Endothelial cell of umbilical vein (primary cell): ENCODE measurements around the gene BRI3. TPM values are rescaled to one million over a fixed set of nuclear protein-coding genes. Genes with fewer than 3 reads are reported as not detected.
"Not testable (repeated sequence)": the region's sequence is repeated elsewhere in the genome, so short reads cannot be mapped to it uniquely, and the experiment has no call there.

ENCODE experiments used
- BruUV-seq: library from RNA; stranded (reverse); fragments of 400-500 nt; replicated peaks from 2 replicates; lab custom pipeline; 2021; lab: Mats Ljungman, UMichigan
- CTCF ChIA-PET: fragments of 300-600, 350-600 bp; sonication (Branson Sonifier 250); formaldehyde crosslinking; loops from one replicate; lab custom pipeline; 2021; ENCODE audit warnings: antibody characterized with exemption, inconsistent platforms; lab: Charles Lee
- POLR2A ChIA-PET: fragments of 300-600, 350-600 bp; sonication (Branson Sonifier 250); formaldehyde crosslinking; loops from one replicate; lab custom pipeline; 2021; ENCODE audit warnings: antibody characterized with exemption, inconsistent platforms; lab: Charles Lee
- DNase-seq: peaks from one replicate; pipeline ENCODE4 v3.0.0-alpha.2; 2011; ENCODE audit warnings: low read depth, low spot score
- FAIRE-seq: peaks from 2 replicates; lab custom pipeline; 2011; peaks lifted over from hg19 to GRCh38; lab: Jason Lieb, UNC
- H2AFZ ChIP-seq: 2 replicates; pipeline ENCODE4 v1.6.0; 2012; ENCODE audit warnings: low read depth, low read length, control low read depth, inconsistent platforms
- H3K27ac ChIP-seq: 2 replicates; pipeline ENCODE4 v1.5.1; 2011; ENCODE audit warnings: low read depth, mild to moderate bottlenecking, control low read depth, low read length, moderate library complexity; ENCODE audit not compliant: insufficient read depth
- H3K27me3 ChIP-seq, 2 experiments: 2 replicates each; pipeline versions ENCODE4 v1.6.0 to v1.6.1; 2011; ENCODE audit warnings: low read length in 2 of 2, mixed read lengths in 1 of 2; ENCODE audit not compliant: control insufficient read depth in 2 of 2, insufficient read depth in 2 of 2
- H3K36me3 ChIP-seq, 2 experiments: 2 replicates in 1 of 2; 3 replicates in 1 of 2; pipeline ENCODE4 v1.5.1; 2011; ENCODE audit warnings: low read length in 2 of 2, mild to moderate bottlenecking in 1 of 2, moderate library complexity in 1 of 2; ENCODE audit not compliant: control insufficient read depth in 2 of 2, insufficient read depth in 2 of 2; ENCODE audit errors: extremely low read depth in 1 of 2
- H3K4me1 ChIP-seq: 3 replicates; pipeline ENCODE4 v1.5.1; 2011; ENCODE audit warnings: mild to moderate bottlenecking, low read length; ENCODE audit not compliant: control insufficient read depth, insufficient read depth; ENCODE audit errors: extremely low read depth
- H3K4me2 ChIP-seq: 2 replicates; pipeline ENCODE4 v1.6.1; 2011; ENCODE audit warnings: low read length, control low read depth, mixed read lengths; ENCODE audit not compliant: insufficient read depth
- H3K4me3 ChIP-seq, 3 experiments: fragments of 200-600 bp in 1 of 3; sonication (generic), shearing (Covaris generic) in 1 of 3; replicated peaks in 1 of 3; 2 replicates each; pipeline ENCODE4 v1.5.1; 2011 to 2016; ENCODE audit warnings: control low read depth in 3 of 3, low read length in 3 of 3, mild to moderate bottlenecking in 2 of 3, inconsistent platforms in 1 of 3, low read depth in 1 of 3, moderate library complexity in 1 of 3; ENCODE audit not compliant: insufficient read depth in 1 of 3
- H3K79me2 ChIP-seq: 2 replicates; pipeline ENCODE4 v1.6.0; 2012; ENCODE audit warnings: low read length, inconsistent platforms; ENCODE audit not compliant: control insufficient read depth, insufficient read depth
- H3K9ac ChIP-seq: replicated peaks from 2 replicates; pipeline ENCODE3; 2011; ENCODE audit warnings: low read length, control low read depth; ENCODE audit not compliant: insufficient read depth; ENCODE audit errors: extremely low read depth
- H3K9me1 ChIP-seq: replicated peaks from 3 replicates; pipeline ENCODE4 v1.6.0; 2011; ENCODE audit warnings: mild to moderate bottlenecking, low read length; ENCODE audit not compliant: control insufficient read depth, insufficient read depth; ENCODE audit errors: extremely low read depth
- H3K9me3 ChIP-seq: replicated peaks from 2 replicates; pipeline ENCODE4 v1.5.1; 2012; ENCODE audit warnings: low read length, inconsistent platforms; ENCODE audit not compliant: control insufficient read depth, insufficient read depth
- H4K20me1 ChIP-seq: replicated peaks from 2 replicates; pipeline ENCODE3; 2011; ENCODE audit warnings: mild to moderate bottlenecking, low read length; ENCODE audit not compliant: control insufficient read depth, insufficient read depth; ENCODE audit errors: extremely low read depth
- CTCF ChIP-seq, 2 donors: IDR thresholded peaks; 1 replicate in 1 of 2; 2 replicates in 1 of 2; pipeline ENCODE4 v1.5.1; 2011; ENCODE audit warnings: low read length in 2 of 2, mild to moderate bottlenecking in 2 of 2, moderate library complexity in 2 of 2, control low read depth in 1 of 2, inconsistent platforms in 1 of 2, low read depth in 1 of 2; ENCODE audit not compliant: insufficient read depth in 1 of 2; ENCODE audit errors: extremely low read depth in 1 of 2
- EZH2 ChIP-seq: IDR thresholded peaks from 2 replicates; pipeline ENCODE4 v1.6.1; 2012; ENCODE audit warnings: borderline replicate concordance, low read depth, mild to moderate bottlenecking, moderate library complexity, low read length, inconsistent platforms; ENCODE audit not compliant: severe bottlenecking
- FOS ChIP-seq: IDR thresholded peaks from 2 replicates; pipeline ENCODE4 v1.6.1; 2011; ENCODE audit warnings: mild to moderate bottlenecking, low read length, moderate library complexity, borderline replicate concordance; ENCODE audit not compliant: insufficient read depth
- GATA2 ChIP-seq: IDR thresholded peaks from 2 replicates; pipeline ENCODE4 v1.7.0; 2011; ENCODE audit warnings: low read depth, mild to moderate bottlenecking, moderate library complexity, mixed read lengths, low read length; ENCODE audit not compliant: insufficient read length, insufficient read depth
- JUN ChIP-seq: IDR thresholded peaks from 2 replicates; pipeline ENCODE4 v1.6.1; 2011; ENCODE audit warnings: borderline replicate concordance, low read depth; ENCODE audit not compliant: insufficient read length, insufficient read depth
- MAX ChIP-seq: IDR thresholded peaks from 2 replicates; pipeline ENCODE4 v1.6.1; 2011; ENCODE audit not compliant: insufficient read depth, insufficient read length
- POLR2A ChIP-seq: IDR thresholded peaks from 2 replicates; pipeline ENCODE4 v1.6.1; 2012; ENCODE audit warnings: low read depth, mild to moderate bottlenecking, control low read depth, low read length
- POLR2AphosphoS5 ChIP-seq: IDR thresholded peaks from 2 replicates; pipeline ENCODE4 v1.6.1; 2012; ENCODE audit warnings: low read depth, mild to moderate bottlenecking, control low read depth, low read length, moderate library complexity; ENCODE audit not compliant: insufficient read depth
- dilution Hi-C: fragments of 300-500 bp; cut with MboI; formaldehyde crosslinking; loops from one replicate; pipeline ENCODE4 v1.15.0; 2019; ENCODE audit warnings: low sequenced_read_pairs; ENCODE audit not compliant: extremely low pct_ligation_motif_present
- intact Hi-C: fragments of 100-400 bp; cut with micrococcal nuclease; formaldehyde crosslinking; loops from one replicate; pipeline ENCODE4 v1.10.0; 2022
- polyA plus RNA-seq, 4 experiments: library from polyadenylated mRNA; depleted of rRNA in 3 of 4; stranded (reverse) in 3 of 4; unstranded in 1 of 4; fragments of >200 nt; gene quantifications; 2 replicates each; pipeline versions ENCODE4 v1.2.1 to v1.2.3, GENCODE V29; 2011 to 2012; ENCODE audit warnings: missing spikeins in 1 of 4
- total RNA-seq: library from RNA; stranded (reverse); gene quantifications from 2 replicates; pipeline ENCODE4 v1.2.3, GENCODE V29; 2021

Gene BRI3
- total and polyA plus RNA-seq, 2 donors (not counting 3 experiments of a cell fraction or from before 2014, with no cell fraction given) = 214 to 317 TPM

- CTCF ChIA-PET = interaction anchor here (0.9 kb wide), 1 partner anchor 8 kb away, joined by 4 read pairs; no protein-coding TSS in a partner anchor
Measured at GRCh38 chr7:98315318-98315993, 34.0 kb downstream of the BRI3 start.

GRCh38 chr7:98315994-98316527, 34.6 kb downstream of the BRI3 start:
- dilution Hi-C loops, intact Hi-C loops, H3K27ac ChIP-seq, H3K4me2 ChIP-seq, H4K20me1 ChIP-seq, H3K36me3 ChIP-seq, H3K9ac ChIP-seq, H3K4me3 ChIP-seq, H3K79me2 ChIP-seq, H3K9me1 ChIP-seq, FAIRE-seq, H2AFZ ChIP-seq, H3K9me3 ChIP-seq, POLR2A ChIA-PET, H3K4me1 ChIP-seq, DNase-seq, BruUV-seq, H3K27me3 ChIP-seq: not testable (repeated sequence)
- CTCF ChIA-PET = interaction anchor here (1.1 to 1.4 kb wide), 2 partner anchors 14 to 18 kb away, joined by 3 read pairs; no protein-coding TSS in a partner anchor

More at GRCh38 chr7:98315318-98315993, 34.0 kb downstream of the BRI3 start:
- no peak overlapping the region for H3K27ac ChIP-seq
- H2AFZ ChIP-seq = no peak overlapping the region
- H3K4me2 ChIP-seq = no peak overlapping the region
- no peak for FAIRE-seq
- H3K9ac ChIP-seq = no peak overlapping the region
- TF ChIP-seq GATA2 (no peak), JUN (no peak), FOS (no peak), MAX (no peak), EZH2 (no peak), POLR2A (no peak), POLR2AphosphoS5 (no peak), CTCF (IDR thresholded peaks at IDR 0.05; ENCODE audit: extremely low read depth in 1 of 2, insufficient read depth in 1 of 2, low read depth in 1 of 2, low read length in 2 of 2) (no peak)
- H3K9me3 ChIP-seq = no peaks in the 10 kb centered on the region
- no peaks in the 10 kb centered on the region for H3K9me1 ChIP-seq
- no peaks in the 10 kb centered on the region for H3K79me2 ChIP-seq
- POLR2A ChIA-PET = no interaction called here
- no peaks in the 10 kb centered on the region for H3K4me1 ChIP-seq
- no peaks in the 10 kb centered on the region for H4K20me1 ChIP-seq
- H3K36me3 ChIP-seq = no peaks in the 10 kb centered on the region
- intact Hi-C loops = no loop called here
- H3K4me3 ChIP-seq = no peak overlapping the region
- H3K27me3 ChIP-seq = no peaks in the 10 kb centered on the region
- dilution Hi-C loops = no loop called here
- no peak for DNase-seq
- no TSS peak for BruUV-seq
